K562 (cell line): ENCODE measurements around the gene TPMT. TPM values are rescaled to one million over a fixed set of nuclear protein-coding genes. Genes with fewer than 3 reads are reported as not detected.

Experiments
- ATAC-seq: fragments of 200-7000 bp; cut with Tn5 transposase; 3 replicates; pipeline ENCODE4 v1.9.1; 2020; ENCODE audit warnings: moderate library complexity
- BruUV-seq: library from RNA; stranded (reverse); fragments of 400-500 nt; replicated peaks from 2 replicates; lab custom pipeline; 2021; lab: Mats Ljungman, UMichigan
- CTCF ChIA-PET: fragments of 300-600 bp; formaldehyde crosslinking; extraction: SDS; loops from one replicate; lab custom pipeline; 2021; ENCODE audit warnings: low intra/inter-chr PET ratio; lab: Yijun Ruan, JAX
- POLR2A ChIA-PET: fragments of 300-600, 350-650 bp; sonication (Branson Sonifier 250); formaldehyde crosslinking; extraction: SDS; loops from one replicate; lab custom pipeline; 2021; ENCODE audit warnings: antibody characterized with exemption, inconsistent platforms; lab: Yijun Ruan, JAX
- DNase-seq, 4 experiments: peaks; one replicate each; pipeline versions ENCODE4 v3.0.0 to v3.0.0-alpha.2; 2011 to 2018; ENCODE audit warnings: low spot score in 3 of 4, mixed read lengths in 3 of 4; ENCODE audit errors: extremely low read depth in 1 of 4
- FAIRE-seq: peaks from 2 replicates; lab custom pipeline; 2011; peaks lifted over from hg19 to GRCh38; lab: Jason Lieb, UNC
- H2AFZ ChIP-seq: 2 replicates; pipeline ENCODE4 v1.6.0; 2011; ENCODE audit warnings: low read depth, low read length, control low read depth, inconsistent platforms
- H3K27ac ChIP-seq: fragments of 200-600 bp; 3 replicates; pipeline ENCODE4 v1.8.0; 2011; ENCODE audit warnings: low read depth, mild to moderate bottlenecking, control low read depth, inconsistent platforms, low read length, moderate library complexity, mixed read lengths; ENCODE audit errors: extremely low read depth
- H3K27me3 ChIP-seq, 2 experiments: fragments of 300-600 bp in 1 of 2; 2 replicates in 1 of 2; 3 replicates in 1 of 2; pipeline versions ENCODE4 v1.6.0 to v1.8.0; 2011; ENCODE audit warnings: inconsistent platforms in 2 of 2, low read length in 2 of 2, mild to moderate bottlenecking in 1 of 2, mixed read lengths in 1 of 2, moderate library complexity in 1 of 2; ENCODE audit not compliant: control insufficient read depth in 2 of 2, insufficient read depth in 2 of 2
- H3K36me3 ChIP-seq: fragments of 300-600 bp; 3 replicates; pipeline ENCODE4 v1.8.0; 2011; ENCODE audit warnings: mild to moderate bottlenecking, low read length, inconsistent platforms; ENCODE audit not compliant: control insufficient read depth, insufficient read depth
- H3K4me1 ChIP-seq, 2 experiments: fragments of 200-600 bp in 1 of 2; replicated peaks in 1 of 2; 2 replicates in 1 of 2; 3 replicates in 1 of 2; pipeline versions ENCODE4 v1.5.1 to v1.8.0; 2011; ENCODE audit warnings: inconsistent platforms in 2 of 2, low read length in 2 of 2, mild to moderate bottlenecking in 1 of 2, mixed read lengths in 1 of 2, moderate library complexity in 1 of 2; ENCODE audit not compliant: control insufficient read depth in 2 of 2, insufficient read depth in 2 of 2
- H3K4me2 ChIP-seq: 2 replicates; pipeline ENCODE4 v1.6.1; 2011; ENCODE audit warnings: low read length, control low read depth, inconsistent platforms, mixed read lengths; ENCODE audit not compliant: insufficient read depth
- H3K4me3 ChIP-seq: fragments of 200-600 bp; sonication (generic), shearing (Covaris generic); 2 replicates; pipeline ENCODE4 v1.5.1; 2016; ENCODE audit warnings: control low read depth, inconsistent platforms
- H3K79me2 ChIP-seq: fragments of 200-600 bp; 3 replicates; pipeline ENCODE4 v1.8.0; 2011; ENCODE audit warnings: low read length, inconsistent platforms; ENCODE audit not compliant: control insufficient read depth, insufficient read depth
- H3K9ac ChIP-seq, 2 experiments: 2 replicates each; pipeline versions ENCODE4 v1.6.0 to v1.6.1; 2011; ENCODE audit warnings: low read depth in 2 of 2, low read length in 2 of 2, control low read depth in 1 of 2, inconsistent platforms in 1 of 2, mild to moderate bottlenecking in 1 of 2, mixed read lengths in 1 of 2; ENCODE audit not compliant: insufficient read depth in 1 of 2
- H3K9me1 ChIP-seq: one replicate; pipeline ENCODE4 v1.6.0; 2011; ENCODE audit warnings: inconsistent platforms, mild to moderate bottlenecking, low read length, moderate library complexity; ENCODE audit not compliant: control insufficient read depth, insufficient read depth
- H3K9me3 ChIP-seq: replicated peaks from 2 replicates; pipeline ENCODE4 v1.5.1; 2011; ENCODE audit warnings: low read depth, low read length, inconsistent platforms; ENCODE audit not compliant: control insufficient read depth, insufficient read depth
- H4K20me1 ChIP-seq: replicated peaks from 2 replicates; pipeline ENCODE4 v1.6.1; 2011; ENCODE audit warnings: low read length, inconsistent platforms, mixed read lengths; ENCODE audit not compliant: control insufficient read depth, insufficient read depth
- CBX2 ChIP-seq: fragments of 200-600 bp; sonication (generic); IDR thresholded peaks from one replicate; pipeline ENCODE4 v1.6.1; 2012; ENCODE audit warnings: mild to moderate bottlenecking, low read length, inconsistent platforms; ENCODE audit not compliant: insufficient read depth, poor library complexity, severe bottlenecking
- CHD2 ChIP-seq: IDR thresholded peaks from 2 replicates; pipeline ENCODE4 v1.6.1; 2011; ENCODE audit warnings: low read depth, low read length
- GTF2A2 ChIP-seq: IDR thresholded peaks from 2 replicates; pipeline ENCODE4 v1.6.1; 2016; ENCODE audit warnings: mild to moderate bottlenecking, missing genetic modification characterization, missing compliant biosample characterization
- NR3C1 ChIP-seq: sonication (generic); formaldehyde crosslinking; IDR thresholded peaks from 2 replicates; pipeline ENCODE4 v1.8.1; 2022; ENCODE audit warnings: missing genetic modification reagents
- PHB2 ChIP-seq: fragments of 450-650 bp; IDR thresholded peaks from 2 replicates; pipeline ENCODE4 v1.6.1; 2017; ENCODE audit warnings: low read depth
- SP1 ChIP-seq: sonication (generic); formaldehyde crosslinking; IDR thresholded peaks from 2 replicates; pipeline ENCODE4 v1.8.1; 2022; ENCODE audit warnings: mild to moderate bottlenecking, missing genetic modification reagents
- WGBS: fragments of 100-300 bp; shearing (Covaris generic); methylation state at CpG from one replicate; pipeline ENCODE4 v1.1.6; 2016; ENCODE audit warnings: low coverage, mixed read lengths; ENCODE audit not compliant: insufficient coverage; ENCODE audit errors: missing lambda C conversion rate; 5-methylcytosine and 5-hydroxymethylcytosine counted together
- in situ Hi-C: fragments of 300-500 bp; cut with MboI; formaldehyde crosslinking; loops from 4 replicates; pipeline ENCODE4 v1.15.0; 2018; ENCODE audit warnings: inconsistent platforms, mixed read lengths
- intact Hi-C: fragments of 100-400 bp; cut with micrococcal nuclease; formaldehyde crosslinking; loops from 2 replicates; pipeline ENCODE4 v1.14.2; 2022
- polyA plus RNA-seq, 8 experiments: library from polyadenylated mRNA; depleted of rRNA in 4 of 8; stranded (reverse) in 5 of 8; unstranded in 3 of 8; fragments of >200 nt; fragmentation: Nextera tagmentation in 2 of 8; fragmentation: Illumina TruSeq in 1 of 8; extraction: Ambion mirVana in 2 of 8; extraction: Trizol in 1 of 8; gene quantifications; 2 replicates each; pipeline versions ENCODE4 v1.2.1 to v1.2.3, GENCODE V29; 2011 to 2014; ENCODE audit warnings: inconsistent platforms in 1 of 8, missing spikeins in 1 of 8
- total RNA-seq, 7 experiments: library from RNA; depleted of rRNA in 6 of 7; stranded (reverse); fragments of >200 nt in 6 of 7; fragmentation: Illumina TruSeq in 2 of 7; extraction: Trizol in 2 of 7; gene quantifications; 2 replicates each; pipeline versions ENCODE4 v1.2.1 to v1.2.3, GENCODE V29; 2011 to 2021; ENCODE audit warnings: low replicate concordance in 1 of 7
- TF ChIP-seq, protein P1 (sequence below): fragments of 250-450 bp; sonication (Bioruptor Pico); IDR thresholded peaks from 2 replicates; pipeline ENCODE4 v1.5.0; 2021
- TF ChIP-seq, protein P2 (sequence below): fragments of 450-650 bp; formaldehyde crosslinking; IDR thresholded peaks from 2 replicates; pipeline ENCODE4 v1.4.0; 2020; ENCODE audit warnings: mild to moderate bottlenecking, moderate library complexity
- TF ChIP-seq, protein P3 (sequence below): fragments of 450-650 bp; IDR thresholded peaks from 2 replicates; pipeline ENCODE4 v1.6.1; 2016; ENCODE audit warnings: low read depth
- TF ChIP-seq, protein P4 (sequence below), 2 experiments: fragments of 450-650 bp; conservative IDR thresholded peaks; 2 replicates each; pipeline ENCODE4 v1.6.1; 2017; ENCODE audit warnings: mild to moderate bottlenecking in 2 of 2, moderate library complexity in 2 of 2

TPMT gene
- total and polyA plus RNA-seq, 9 of the 15 experiments (the other 6 are each of a cell fraction or from before 2014, with no cell fraction given): 24.2 to 67.4 (median 46.5) TPM

DNA sequence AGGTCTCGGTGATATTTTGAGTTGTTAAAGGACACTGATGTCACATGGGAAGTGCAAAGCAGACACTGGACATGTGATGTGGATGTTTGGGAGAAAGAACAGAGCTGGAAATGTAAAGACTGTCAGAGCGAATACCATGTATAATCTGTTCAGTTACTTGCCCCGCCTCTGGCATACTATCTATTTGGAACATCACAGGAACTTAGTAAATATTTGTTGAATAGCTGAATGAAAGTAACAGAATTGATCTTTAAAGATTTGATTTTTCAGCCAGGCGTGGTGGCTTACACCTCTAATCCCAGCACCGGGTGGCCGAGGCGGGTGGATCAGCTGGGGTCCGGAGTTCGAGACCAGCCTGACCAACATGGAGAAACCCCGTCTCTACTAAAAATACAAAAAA, 18.6 kb downstream of the TPMT start:
- no peak overlapping the region for H3K4me3 ChIP-seq
- intact Hi-C loops: no loop called here
- H3K9me3 ChIP-seq: no peaks in the 10 kb centered on the region
- WGBS: 94% methylated on average over 10 of the region's 10 CpGs
- FAIRE-seq (no peak), ATAC-seq (no peak), DNase-seq (no peak)
- peaks cover 76% of the 10 kb centered on the region for H3K36me3 ChIP-seq
- H3K27ac ChIP-seq: no peak overlapping the region
- CTCF ChIA-PET: no interaction called here
- no peaks in the 10 kb centered on the region for H3K79me2 ChIP-seq
- no peaks in the 10 kb centered on the region for H4K20me1 ChIP-seq
- H3K9me1 ChIP-seq: no peaks in the 10 kb centered on the region
- no peak overlapping the region for H3K9ac ChIP-seq
- POLR2A ChIA-PET: interaction anchor here (0.5 to 0.6 kb wide), 2 partner anchors 554 to 700 kb away, joined by 3 to 4 read pairs; no protein-coding TSS in a partner anchor
- no peaks in the 10 kb centered on the region for H3K27me3 ChIP-seq
- no peak overlapping the region for H3K4me2 ChIP-seq
- no peak overlapping the region for H2AFZ ChIP-seq
- in situ Hi-C loops: no loop called here
- BruUV-seq: no TSS peak
- no peaks in the 10 kb centered on the region for H3K4me1 ChIP-seq
- TF ChIP-seq, protein P1, sequence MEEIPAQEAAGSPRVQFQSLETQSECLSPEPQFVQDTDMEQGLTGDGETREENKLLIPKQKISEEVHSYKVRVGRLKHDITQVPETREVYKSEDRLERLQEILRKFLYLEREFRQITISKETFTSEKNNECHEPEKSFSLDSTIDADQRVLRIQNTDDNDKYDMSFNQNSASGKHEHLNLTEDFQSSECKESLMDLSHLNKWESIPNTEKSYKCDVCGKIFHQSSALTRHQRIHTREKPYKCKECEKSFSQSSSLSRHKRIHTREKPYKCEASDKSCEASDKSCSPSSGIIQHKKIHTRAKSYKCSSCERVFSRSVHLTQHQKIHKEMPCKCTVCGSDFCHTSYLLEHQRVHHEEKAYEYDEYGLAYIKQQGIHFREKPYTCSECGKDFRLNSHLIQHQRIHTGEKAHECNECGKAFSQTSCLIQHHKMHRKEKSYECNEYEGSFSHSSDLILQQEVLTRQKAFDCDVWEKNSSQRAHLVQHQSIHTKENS (CRISPR knock-in tag): no peak
- no peak for TF ChIP-seq GTF2A2 (tag)
- no peak for TF ChIP-seq NR3C1
- no peak for TF ChIP-seq SP1 (CRISPR knock-in tag)
- TF ChIP-seq, protein P2, sequence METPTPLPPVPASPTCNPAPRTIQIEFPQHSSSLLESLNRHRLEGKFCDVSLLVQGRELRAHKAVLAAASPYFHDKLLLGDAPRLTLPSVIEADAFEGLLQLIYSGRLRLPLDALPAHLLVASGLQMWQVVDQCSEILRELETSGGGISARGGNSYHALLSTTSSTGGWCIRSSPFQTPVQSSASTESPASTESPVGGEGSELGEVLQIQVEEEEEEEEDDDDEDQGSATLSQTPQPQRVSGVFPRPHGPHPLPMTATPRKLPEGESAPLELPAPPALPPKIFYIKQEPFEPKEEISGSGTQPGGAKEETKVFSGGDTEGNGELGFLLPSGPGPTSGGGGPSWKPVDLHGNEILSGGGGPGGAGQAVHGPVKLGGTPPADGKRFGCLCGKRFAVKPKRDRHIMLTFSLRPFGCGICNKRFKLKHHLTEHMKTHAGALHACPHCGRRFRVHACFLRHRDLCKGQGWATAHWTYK (CRISPR knock-in tag): no peak
- no peak for TF ChIP-seq CHD2
- TF ChIP-seq CBX2: no peak
- TF ChIP-seq, protein P3, sequence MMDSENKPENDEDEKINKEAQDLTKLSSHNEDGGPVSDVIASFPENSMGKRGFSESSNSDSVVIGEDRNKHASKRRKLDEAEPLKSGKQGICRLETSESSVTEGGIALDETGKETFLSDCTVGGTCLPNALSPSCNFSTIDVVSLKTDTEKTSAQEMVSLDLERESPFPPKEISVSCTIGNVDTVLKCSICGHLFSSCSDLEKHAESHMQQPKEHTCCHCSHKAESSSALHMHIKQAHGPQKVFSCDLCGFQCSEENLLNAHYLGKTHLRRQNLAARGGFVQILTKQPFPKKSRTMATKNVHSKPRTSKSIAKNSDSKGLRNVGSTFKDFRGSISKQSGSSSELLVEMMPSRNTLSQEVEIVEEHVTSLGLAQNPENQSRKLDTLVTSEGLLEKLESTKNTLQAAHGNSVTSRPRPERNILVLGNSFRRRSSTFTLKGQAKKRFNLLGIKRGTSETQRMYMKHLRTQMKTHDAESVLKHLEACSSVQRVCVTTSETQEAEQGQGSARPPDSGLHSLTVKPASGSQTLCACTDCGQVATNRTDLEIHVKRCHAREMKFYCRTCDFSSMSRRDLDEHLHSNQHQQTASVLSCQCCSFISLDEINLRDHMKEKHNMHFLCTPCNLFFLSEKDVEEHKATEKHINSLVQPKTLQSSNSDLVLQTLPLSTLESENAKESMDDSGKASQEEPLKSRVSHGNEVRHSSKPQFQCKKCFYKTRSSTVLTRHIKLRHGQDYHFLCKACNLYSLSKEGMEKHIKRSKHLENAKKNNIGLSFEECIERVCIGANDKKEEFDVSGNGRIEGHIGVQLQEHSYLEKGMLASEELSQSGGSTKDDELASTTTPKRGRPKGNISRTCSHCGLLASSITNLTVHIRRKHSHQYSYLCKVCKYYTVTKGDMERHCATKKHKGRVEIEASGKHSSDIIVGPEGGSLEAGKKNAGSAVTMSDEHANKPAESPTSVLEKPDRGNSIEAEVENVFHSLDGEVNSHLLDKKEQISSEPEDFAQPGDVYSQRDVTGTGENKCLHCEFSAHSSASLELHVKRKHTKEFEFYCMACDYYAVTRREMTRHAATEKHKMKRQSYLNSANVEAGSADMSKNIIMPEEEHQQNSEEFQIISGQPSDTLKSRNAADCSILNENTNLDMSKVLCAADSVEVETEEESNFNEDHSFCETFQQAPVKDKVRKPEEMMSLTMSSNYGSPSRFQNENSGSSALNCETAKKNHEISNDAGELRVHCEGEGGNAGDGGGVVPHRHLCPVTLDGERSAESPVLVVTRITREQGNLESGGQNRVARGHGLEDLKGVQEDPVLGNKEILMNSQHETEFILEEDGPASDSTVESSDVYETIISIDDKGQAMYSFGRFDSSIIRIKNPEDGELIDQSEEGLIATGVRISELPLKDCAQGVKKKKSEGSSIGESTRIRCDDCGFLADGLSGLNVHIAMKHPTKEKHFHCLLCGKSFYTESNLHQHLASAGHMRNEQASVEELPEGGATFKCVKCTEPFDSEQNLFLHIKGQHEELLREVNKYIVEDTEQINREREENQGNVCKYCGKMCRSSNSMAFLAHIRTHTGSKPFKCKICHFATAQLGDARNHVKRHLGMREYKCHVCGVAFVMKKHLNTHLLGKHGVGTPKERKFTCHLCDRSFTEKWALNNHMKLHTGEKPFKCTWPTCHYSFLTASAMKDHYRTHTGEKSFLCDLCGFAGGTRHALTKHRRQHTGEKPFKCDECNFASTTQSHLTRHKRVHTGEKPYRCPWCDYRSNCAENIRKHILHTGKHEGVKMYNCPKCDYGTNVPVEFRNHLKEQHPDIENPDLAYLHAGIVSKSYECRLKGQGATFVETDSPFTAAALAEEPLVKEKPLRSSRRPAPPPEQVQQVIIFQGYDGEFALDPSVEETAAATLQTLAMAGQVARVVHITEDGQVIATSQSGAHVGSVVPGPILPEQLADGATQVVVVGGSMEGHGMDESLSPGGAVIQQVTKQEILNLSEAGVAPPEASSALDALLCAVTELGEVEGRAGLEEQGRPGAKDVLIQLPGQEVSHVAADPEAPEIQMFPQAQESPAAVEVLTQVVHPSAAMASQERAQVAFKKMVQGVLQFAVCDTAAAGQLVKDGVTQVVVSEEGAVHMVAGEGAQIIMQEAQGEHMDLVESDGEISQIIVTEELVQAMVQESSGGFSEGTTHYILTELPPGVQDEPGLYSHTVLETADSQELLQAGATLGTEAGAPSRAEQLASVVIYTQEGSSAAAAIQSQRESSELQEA: no peak
- TF ChIP-seq PHB2: no peak
- TF ChIP-seq, protein P4, sequence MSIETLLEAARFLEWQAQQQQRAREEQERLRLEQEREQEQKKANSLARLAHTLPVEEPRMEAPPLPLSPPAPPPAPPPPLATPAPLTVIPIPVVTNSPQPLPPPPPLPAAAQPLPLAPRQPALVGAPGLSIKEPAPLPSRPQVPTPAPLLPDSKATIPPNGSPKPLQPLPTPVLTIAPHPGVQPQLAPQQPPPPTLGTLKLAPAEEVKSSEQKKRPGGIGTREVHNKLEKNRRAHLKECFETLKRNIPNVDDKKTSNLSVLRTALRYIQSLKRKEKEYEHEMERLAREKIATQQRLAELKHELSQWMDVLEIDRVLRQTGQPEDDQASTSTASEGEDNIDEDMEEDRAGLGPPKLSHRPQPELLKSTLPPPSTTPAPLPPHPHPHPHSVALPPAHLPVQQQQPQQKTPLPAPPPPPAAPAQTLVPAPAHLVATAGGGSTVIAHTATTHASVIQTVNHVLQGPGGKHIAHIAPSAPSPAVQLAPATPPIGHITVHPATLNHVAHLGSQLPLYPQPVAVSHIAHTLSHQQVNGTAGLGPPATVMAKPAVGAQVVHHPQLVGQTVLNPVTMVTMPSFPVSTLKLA (conservative IDR thresholded peaks at IDR 0.05): no peak
